Bronchial epithelial cell (primary cell): ENCODE results near the gene FSIP2. TPM values are rescaled to one million over a fixed set of nuclear protein-coding genes. Genes with fewer than 3 reads are reported as not detected.

ENCODE experiments used
- DNase-seq: peaks from one replicate; pipeline ENCODE4 v3.0.0-alpha.2; 2010; ENCODE audit warnings: low read depth
- FAIRE-seq: peaks from 2 replicates; lab custom pipeline; 2011; peaks lifted over from hg19 to GRCh38; lab: Jason Lieb, UNC
- H3K27me3 ChIP-seq: 2 replicates; pipeline ENCODE4 v1.5.1; 2011; ENCODE audit warnings: low read length; ENCODE audit not compliant: control insufficient read depth, insufficient read depth
- H3K36me3 ChIP-seq: 2 replicates; pipeline ENCODE4 v1.5.1; 2011; ENCODE audit warnings: low read length; ENCODE audit not compliant: control insufficient read depth, insufficient read depth
- H3K4me3 ChIP-seq: 2 replicates; pipeline ENCODE4 v1.5.1; 2011; ENCODE audit warnings: mild to moderate bottlenecking, low read depth, low read length, control low read depth
- CTCF ChIP-seq: IDR thresholded peaks from 2 replicates; pipeline ENCODE4 v1.5.1; 2011; ENCODE audit warnings: mild to moderate bottlenecking, moderate library complexity, low read length, control low read depth, inconsistent platforms; ENCODE audit not compliant: insufficient read depth, severe bottlenecking
- total RNA-seq: library from RNA; depleted of rRNA; stranded (reverse); fragments of >200 nt; gene quantifications from 2 replicates; pipeline ENCODE4 v1.2.1, GENCODE V29; 2014

Gene FSIP2
- total RNA-seq, 1 donor from 2014 or later = 0.26 TPM

GRCh38 chr2:185811580-185811979 is 73.0 kb downstream of the FSIP2 start:
- Histone ChIP-seq H3K4me3 (no peak overlapping the region), H3K36me3 (no peaks in the 10 kb centered on the region), H3K27me3 (no peaks in the 10 kb centered on the region)
- no peak for TF ChIP-seq CTCF
- FAIRE-seq (no peak), DNase-seq (no peak)

GRCh38 chr2:185813707-185814106 is 75.1 kb downstream of the FSIP2 start:
- Histone ChIP-seq H3K4me3 (no peak overlapping the region), H3K36me3 (no peaks in the 10 kb centered on the region), H3K27me3 (no peaks in the 10 kb centered on the region)
- FAIRE-seq = no peak
- DNase-seq = no peak
- no peak for TF ChIP-seq CTCF

GRCh38 chr2:185817991-185818390 is 79.4 kb downstream of the FSIP2 start:
- DNase-seq = no peak
- TF ChIP-seq CTCF = no peak

GRCh38 chr2:185821467-185821866 is 82.9 kb downstream of the FSIP2 start:
- no peak for FAIRE-seq
- no peak for TF ChIP-seq CTCF
- no peaks in the 10 kb centered on the region for H3K27me3 ChIP-seq

More at GRCh38 chr2:185817991-185818390, 79.4 kb downstream of the FSIP2 start:
- H3K27me3 ChIP-seq = no peaks in the 10 kb centered on the region
- FAIRE-seq = no peak
- no peak overlapping the region for H3K4me3 ChIP-seq
- H3K36me3 ChIP-seq = no peaks in the 10 kb centered on the region

GRCh38 chr2:185823773-185824172 is 85.2 kb downstream of the FSIP2 start:
- H3K4me3 ChIP-seq = no peak overlapping the region
- FAIRE-seq = no peak
- H3K36me3 ChIP-seq = no peaks in the 10 kb centered on the region
- H3K27me3 ChIP-seq = no peaks in the 10 kb centered on the region
- no peak for TF ChIP-seq CTCF
- no peak for DNase-seq

More at GRCh38 chr2:185821467-185821866, 82.9 kb downstream of the FSIP2 start:
- no peak overlapping the region for H3K4me3 ChIP-seq
- H3K36me3 ChIP-seq = no peaks in the 10 kb centered on the region
- DNase-seq = no peak

- no peak for TF ChIP-seq CTCF
- Histone ChIP-seq H3K36me3 (no peaks in the 10 kb centered on the region), H3K4me3 (no peak overlapping the region), H3K27me3 (no peaks in the 10 kb centered on the region)
- peak; percentile 70 for DNase-seq
- no peak for FAIRE-seq
Observed at GRCh38 chr2:185825557-185825956, 87.0 kb downstream of the FSIP2 start.
